ENCODE results near the gene CCDC117. TPM values are rescaled to one million over a fixed set of nuclear protein-coding genes. Genes with fewer than 3 reads are reported as not detected.
"Not testable (repeated sequence)": the region's sequence is repeated elsewhere in the genome, so short reads cannot be mapped to it uniquely, and the experiment has no call there.

CCDC117 gene
- total and polyA plus RNA-seq, 2 donors (not counting 1 experiment from before 2014, with no cell fraction given): 12.4 to 16.7 TPM

DNA sequence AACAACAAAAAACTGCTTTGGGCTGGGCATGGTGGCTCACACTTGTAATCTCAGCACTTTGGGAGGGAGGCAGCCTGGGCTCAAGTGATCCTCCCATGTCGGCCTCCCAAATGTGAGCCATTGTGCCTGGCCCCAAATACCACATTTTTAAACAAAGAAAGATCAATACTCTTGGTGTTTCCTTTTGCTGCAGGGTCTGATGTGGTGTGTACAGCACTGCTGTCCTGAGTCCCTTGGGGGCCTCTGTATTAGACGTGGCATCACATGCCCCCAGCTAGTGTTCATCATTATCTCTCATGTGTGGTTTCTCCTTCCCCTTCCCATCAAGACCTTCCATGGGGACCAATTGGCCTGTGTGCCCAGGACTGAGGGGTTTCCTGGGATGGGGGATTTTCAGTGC, 48.4 kb downstream of the CCDC117 start:
- H3K4me3 ChIP-seq (replicated peaks in 1 of 4; ENCODE audit: control extremely low read depth in 1 of 4, insufficient read depth in 1 of 4, low read depth in 3 of 4, low read length in 4 of 4): no peak overlapping the region
- H2AFZ ChIP-seq (ENCODE audit: low read length): no peak overlapping the region
- H3K4me2 ChIP-seq (ENCODE audit: extremely low read depth, insufficient read depth, low read length): no peak overlapping the region
- no peak for DNase-seq (ENCODE audit: low read depth in 2 of 2)
- H3K36me3 ChIP-seq (ENCODE audit: control insufficient read depth, insufficient read depth, low read length): no peaks in the 10 kb centered on the region
- no peaks in the 10 kb centered on the region for H4K20me1 ChIP-seq (ENCODE audit: control insufficient read depth, extremely low read depth, insufficient read depth, low read length)
- no peaks in the 10 kb centered on the region for H3K27me3 ChIP-seq (ENCODE audit: control insufficient read depth, insufficient read depth, low read length)
- TF ChIP-seq EZH2 (IDR thresholded peaks at IDR 0.05; ENCODE audit: low read length, missing control alignments): no peak
- TF ChIP-seq, protein P1, sequence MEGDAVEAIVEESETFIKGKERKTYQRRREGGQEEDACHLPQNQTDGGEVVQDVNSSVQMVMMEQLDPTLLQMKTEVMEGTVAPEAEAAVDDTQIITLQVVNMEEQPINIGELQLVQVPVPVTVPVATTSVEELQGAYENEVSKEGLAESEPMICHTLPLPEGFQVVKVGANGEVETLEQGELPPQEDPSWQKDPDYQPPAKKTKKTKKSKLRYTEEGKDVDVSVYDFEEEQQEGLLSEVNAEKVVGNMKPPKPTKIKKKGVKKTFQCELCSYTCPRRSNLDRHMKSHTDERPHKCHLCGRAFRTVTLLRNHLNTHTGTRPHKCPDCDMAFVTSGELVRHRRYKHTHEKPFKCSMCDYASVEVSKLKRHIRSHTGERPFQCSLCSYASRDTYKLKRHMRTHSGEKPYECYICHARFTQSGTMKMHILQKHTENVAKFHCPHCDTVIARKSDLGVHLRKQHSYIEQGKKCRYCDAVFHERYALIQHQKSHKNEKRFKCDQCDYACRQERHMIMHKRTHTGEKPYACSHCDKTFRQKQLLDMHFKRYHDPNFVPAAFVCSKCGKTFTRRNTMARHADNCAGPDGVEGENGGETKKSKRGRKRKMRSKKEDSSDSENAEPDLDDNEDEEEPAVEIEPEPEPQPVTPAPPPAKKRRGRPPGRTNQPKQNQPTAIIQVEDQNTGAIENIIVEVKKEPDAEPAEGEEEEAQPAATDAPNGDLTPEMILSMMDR (conservative IDR thresholded peaks at IDR 0.05 in 1 of 2, IDR thresholded peaks at IDR 0.05 in 1 of 2; ENCODE audit: low read depth in 1 of 2, low read length in 2 of 2): no peak
- H3K27ac ChIP-seq (ENCODE audit: insufficient read depth, low read length): no peak overlapping the region
- no peak overlapping the region for H3K9ac ChIP-seq (ENCODE audit: insufficient read depth, low read length)
- H3K9me3 ChIP-seq (ENCODE audit: control insufficient read depth, insufficient read depth, low read depth, low read length): no peaks in the 10 kb centered on the region
- H3K79me2 ChIP-seq (ENCODE audit: control insufficient read depth, insufficient read depth, low read length): no peaks in the 10 kb centered on the region
- no peaks in the 10 kb centered on the region for H3K4me1 ChIP-seq (ENCODE audit: control insufficient read depth, extremely low read depth, insufficient read depth, low read length)

DNA sequence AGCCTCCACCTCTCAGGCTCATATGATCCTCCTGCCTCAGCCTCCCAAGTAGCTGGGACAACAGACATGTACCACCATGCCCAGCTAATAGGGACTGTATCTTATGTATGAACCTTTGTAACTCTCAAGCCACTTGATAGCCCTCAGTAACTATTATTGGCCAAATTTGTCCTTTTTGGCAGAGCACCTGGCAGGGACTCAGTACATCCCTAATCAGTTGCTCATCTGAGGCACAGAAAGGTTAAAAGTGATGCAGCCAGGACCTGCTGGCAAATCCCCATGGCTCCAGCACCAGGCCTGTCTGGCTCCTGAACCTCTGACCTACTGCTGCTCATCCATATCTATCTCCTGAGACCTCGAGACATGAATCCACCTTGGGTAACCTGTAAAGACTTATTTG, 49.0 kb downstream of the CCDC117 start:
- Histone ChIP-seq H3K36me3 (ENCODE audit: control insufficient read depth, insufficient read depth, low read length) (no peaks in the 10 kb centered on the region), H3K9ac (ENCODE audit: insufficient read depth, low read length) (no peak overlapping the region), H3K27me3 (ENCODE audit: control insufficient read depth, insufficient read depth, low read length) (no peaks in the 10 kb centered on the region), H3K4me2 (ENCODE audit: extremely low read depth, insufficient read depth, low read length) (no peak overlapping the region), H3K79me2 (ENCODE audit: control insufficient read depth, insufficient read depth, low read length) (no peaks in the 10 kb centered on the region), H3K27ac (ENCODE audit: insufficient read depth, low read length) (no peak overlapping the region), H4K20me1 (ENCODE audit: control insufficient read depth, extremely low read depth, insufficient read depth, low read length) (no peaks in the 10 kb centered on the region), H3K4me1 (ENCODE audit: control insufficient read depth, extremely low read depth, insufficient read depth, low read length) (no peaks in the 10 kb centered on the region), H3K9me3 (ENCODE audit: control insufficient read depth, insufficient read depth, low read depth, low read length) (no peaks in the 10 kb centered on the region), H2AFZ (ENCODE audit: low read length) (no peak overlapping the region), H3K4me3 (replicated peaks in 1 of 4; ENCODE audit: control extremely low read depth in 1 of 4, insufficient read depth in 1 of 4, low read depth in 3 of 4, low read length in 4 of 4) (no peak overlapping the region)
- DNase-seq (ENCODE audit: low read depth in 2 of 2): no peak
- TF ChIP-seq, protein P1 (conservative IDR thresholded peaks at IDR 0.05 in 1 of 2, IDR thresholded peaks at IDR 0.05 in 1 of 2; ENCODE audit: low read depth in 1 of 2, low read length in 2 of 2): no peak
- no peak for TF ChIP-seq EZH2 (IDR thresholded peaks at IDR 0.05; ENCODE audit: low read length, missing control alignments)

DNA sequence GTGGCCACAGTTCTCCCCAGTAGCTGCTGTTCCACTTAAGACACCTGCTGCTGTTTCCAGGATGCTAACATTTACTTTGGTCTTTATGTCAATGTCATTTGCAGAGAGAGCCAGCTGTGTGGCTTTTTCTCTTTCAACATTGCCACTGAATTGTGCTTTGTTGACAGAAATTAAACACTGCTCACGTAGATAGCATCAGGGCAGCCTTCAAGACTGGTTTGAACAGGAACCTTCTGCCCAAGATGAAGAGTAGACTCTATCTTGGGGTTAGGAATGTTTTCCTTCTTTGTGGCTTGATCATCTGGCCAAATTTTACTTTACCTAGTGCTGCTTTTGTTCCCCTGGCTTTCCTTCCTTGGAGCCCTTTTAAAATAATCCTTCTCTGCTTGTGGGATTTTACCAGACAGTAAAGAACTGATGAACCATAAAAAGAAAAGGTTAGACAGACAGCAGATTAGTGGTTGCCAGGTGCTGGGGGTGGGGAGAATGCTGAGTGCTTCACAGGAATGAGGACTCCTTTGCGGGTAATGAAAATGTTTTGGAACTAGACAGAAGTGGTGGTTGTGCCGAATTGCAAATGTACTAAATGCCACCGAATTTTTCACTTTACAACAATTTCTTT, 50.5 kb downstream of the CCDC117 start:
- Histone ChIP-seq H3K27me3 (ENCODE audit: control insufficient read depth, insufficient read depth, low read length) (no peaks in the 10 kb centered on the region), H3K4me2 (ENCODE audit: extremely low read depth, insufficient read depth, low read length) (no peak overlapping the region), H3K27ac (ENCODE audit: insufficient read depth, low read length) (no peak overlapping the region), H3K36me3 (ENCODE audit: control insufficient read depth, insufficient read depth, low read length) (no peaks in the 10 kb centered on the region), H3K4me1 (ENCODE audit: control insufficient read depth, extremely low read depth, insufficient read depth, low read length) (no peaks in the 10 kb centered on the region), H3K9ac (ENCODE audit: insufficient read depth, low read length) (no peak overlapping the region), H4K20me1 (ENCODE audit: control insufficient read depth, extremely low read depth, insufficient read depth, low read length) (no peaks in the 10 kb centered on the region), H3K9me3 (ENCODE audit: control insufficient read depth, insufficient read depth, low read depth, low read length) (no peaks in the 10 kb centered on the region), H2AFZ (ENCODE audit: low read length) (no peak overlapping the region), H3K4me3 (replicated peaks in 1 of 4; ENCODE audit: control extremely low read depth in 1 of 4, insufficient read depth in 1 of 4, low read depth in 3 of 4, low read length in 4 of 4) (no peak overlapping the region), H3K79me2 (ENCODE audit: control insufficient read depth, insufficient read depth, low read length) (no peaks in the 10 kb centered on the region)
- DNase-seq (ENCODE audit: low read depth in 2 of 2): peak in 1 of 2 donors; percentile 10
- TF ChIP-seq, protein P1 (conservative IDR thresholded peaks at IDR 0.05 in 1 of 2, IDR thresholded peaks at IDR 0.05 in 1 of 2; ENCODE audit: low read depth in 1 of 2, low read length in 2 of 2): no peak
- no peak for TF ChIP-seq EZH2 (IDR thresholded peaks at IDR 0.05; ENCODE audit: low read length, missing control alignments)

DNA sequence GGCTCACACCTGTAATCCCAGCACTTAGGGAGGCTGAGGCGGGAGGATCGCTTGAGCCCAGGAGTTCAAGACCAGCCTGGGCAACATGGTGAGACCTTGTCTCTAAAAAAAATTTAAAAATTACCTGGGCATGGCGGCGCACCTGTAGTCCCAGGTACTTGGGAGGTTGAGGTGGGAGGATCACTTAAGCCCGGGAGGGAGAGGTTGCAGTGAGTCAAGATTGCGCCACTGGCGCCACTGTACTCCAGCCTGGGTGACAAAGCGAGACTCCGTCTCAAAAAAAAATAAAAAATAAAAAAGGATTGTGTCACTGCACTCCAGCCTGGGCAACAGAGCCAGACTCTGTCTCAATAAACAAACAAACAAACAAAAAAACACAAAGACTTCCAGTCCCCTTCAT, 52.0 kb downstream of the CCDC117 start:
- H3K4me3 ChIP-seq (replicated peaks in 1 of 4; ENCODE audit: control extremely low read depth in 1 of 4, insufficient read depth in 1 of 4, low read depth in 3 of 4, low read length in 4 of 4); H2AFZ ChIP-seq (ENCODE audit: low read length); H3K79me2 ChIP-seq (ENCODE audit: control insufficient read depth, insufficient read depth, low read length); H3K9me3 ChIP-seq (ENCODE audit: control insufficient read depth, insufficient read depth, low read depth, low read length); DNase-seq (ENCODE audit: low read depth in 2 of 2); H3K4me2 ChIP-seq (ENCODE audit: extremely low read depth, insufficient read depth, low read length); H3K27me3 ChIP-seq (ENCODE audit: control insufficient read depth, insufficient read depth, low read length); H3K9ac ChIP-seq (ENCODE audit: insufficient read depth, low read length); H3K4me1 ChIP-seq (ENCODE audit: control insufficient read depth, extremely low read depth, insufficient read depth, low read length); H3K36me3 ChIP-seq (ENCODE audit: control insufficient read depth, insufficient read depth, low read length); H3K27ac ChIP-seq (ENCODE audit: insufficient read depth, low read length); H4K20me1 ChIP-seq (ENCODE audit: control insufficient read depth, extremely low read depth, insufficient read depth, low read length): not testable (repeated sequence)

DNA sequence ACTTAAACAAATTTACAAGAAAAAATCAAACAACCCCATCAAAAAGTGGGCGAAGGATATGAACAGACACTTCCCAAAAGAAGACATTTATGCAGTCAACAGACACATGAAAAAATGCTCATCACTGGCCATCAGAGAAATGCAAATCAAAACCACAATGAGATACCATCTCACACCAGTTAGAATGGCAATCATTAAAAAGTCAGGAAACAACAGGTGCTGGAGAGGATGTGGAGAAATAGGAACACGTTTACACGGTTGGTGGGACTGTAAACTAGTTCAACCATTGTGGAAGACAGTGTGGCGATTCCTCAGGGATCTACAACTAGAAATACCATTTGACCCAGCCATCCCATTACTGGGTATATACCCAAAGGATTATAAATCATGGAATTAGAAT, 53.9 kb downstream of the CCDC117 start:
- H3K9ac ChIP-seq (ENCODE audit: insufficient read depth, low read length); H3K27ac ChIP-seq (ENCODE audit: insufficient read depth, low read length); H3K9me3 ChIP-seq (ENCODE audit: control insufficient read depth, insufficient read depth, low read depth, low read length); H2AFZ ChIP-seq (ENCODE audit: low read length); H3K4me2 ChIP-seq (ENCODE audit: extremely low read depth, insufficient read depth, low read length); H3K79me2 ChIP-seq (ENCODE audit: control insufficient read depth, insufficient read depth, low read length); DNase-seq (ENCODE audit: low read depth in 2 of 2); H3K4me3 ChIP-seq (replicated peaks in 1 of 4; ENCODE audit: control extremely low read depth in 1 of 4, insufficient read depth in 1 of 4, low read depth in 3 of 4, low read length in 4 of 4); H3K27me3 ChIP-seq (ENCODE audit: control insufficient read depth, insufficient read depth, low read length); H3K36me3 ChIP-seq (ENCODE audit: control insufficient read depth, insufficient read depth, low read length); H4K20me1 ChIP-seq (ENCODE audit: control insufficient read depth, extremely low read depth, insufficient read depth, low read length); H3K4me1 ChIP-seq (ENCODE audit: control insufficient read depth, extremely low read depth, insufficient read depth, low read length): not testable (repeated sequence)
